NCI-H128 (cell line): ENCODE data around the gene MAPRE3.
A peak's percentile ranks its signal among the peaks of the same experiment; 100 is the strongest.
"Not testable (repeated sequence)": the region's sequence is repeated elsewhere in the genome, so short reads cannot be mapped to it uniquely, and the experiment has no call there.

Experiments
- DNase-seq: peaks from one replicate; lab custom pipeline; 2025; ENCODE audit not compliant: unreplicated experiment; lab: John Stamatoyannopoulos, UW

The MAPRE3 gene

GRCh38 chr2:26970244-26970927 lies at the start of gene MAPRE3:
MAPRE3 (plus strand) TSS chr2:26970637; CDS start chr2:27022219, 51,582 bp downstream.
- DNase-seq = peak; percentile 86

- DNase-seq = no peak
Measured at GRCh38 chr2:26921323-26921722, 49.1 kb upstream of the MAPRE3 start.

- DNase-seq = peak; percentile 47
Measured at GRCh38 chr2:26922405-26923188, 47.8 kb upstream of the MAPRE3 start.

GRCh38 chr2:26923189-26923466 lies 47.3 kb upstream of the MAPRE3 start:
- DNase-seq = not testable (repeated sequence)

GRCh38 chr2:26924731-26925099 lies 45.7 kb upstream of the MAPRE3 start:
- DNase-seq = no peak

GRCh38 chr2:26925100-26925791 lies 45.2 kb upstream of the MAPRE3 start:
- no peak for DNase-seq

GRCh38 chr2:26927221-26927620 lies 43.2 kb upstream of the MAPRE3 start:
- no peak for DNase-seq

GRCh38 chr2:26932974-26933373 lies 37.5 kb upstream of the MAPRE3 start:
- no peak for DNase-seq

GRCh38 chr2:26933431-26934334 lies 36.8 kb upstream of the MAPRE3 start:
- no peak for DNase-seq

GRCh38 chr2:26934335-26934724 lies 36.1 kb upstream of the MAPRE3 start:
- no peak for DNase-seq

GRCh38 chr2:26934985-26935384 lies 35.5 kb upstream of the MAPRE3 start:
- no peak for DNase-seq

- DNase-seq = no peak
Measured at GRCh38 chr2:26936855-26937254, 33.6 kb upstream of the MAPRE3 start.

- DNase-seq = no peak
Measured at GRCh38 chr2:26938399-26939118, 31.9 kb upstream of the MAPRE3 start.

- no peak for DNase-seq
Measured at GRCh38 chr2:26940001-26940400, 30.4 kb upstream of the MAPRE3 start.

GRCh38 chr2:26941486-26941885 lies 29.0 kb upstream of the MAPRE3 start:
- no peak for DNase-seq

GRCh38 chr2:26942543-26943295 lies 27.7 kb upstream of the MAPRE3 start:
- peak; percentile 8 for DNase-seq

- DNase-seq = no peak
Measured at GRCh38 chr2:26945991-26946750, 24.3 kb upstream of the MAPRE3 start.

- no peak for DNase-seq
Measured at GRCh38 chr2:26946841-26947784, 23.3 kb upstream of the MAPRE3 start.
